IPS-20b (cell line): ENCODE data around the gene FLT4.

ENCODE experiments used
- H3K27ac ChIP-seq: one replicate; pipeline ENCODE4 v1.5.1; 2013; ENCODE audit warnings: low read length
- H3K27me3 ChIP-seq: 2 replicates; pipeline ENCODE4 v1.6.1; 2013; ENCODE audit warnings: mild to moderate bottlenecking, low read length, inconsistent platforms; ENCODE audit not compliant: insufficient read depth
- H3K36me3 ChIP-seq: 2 replicates; pipeline ENCODE4 v1.6.1; 2013; ENCODE audit warnings: low read depth, mild to moderate bottlenecking, inconsistent platforms, low read length, moderate library complexity; ENCODE audit not compliant: insufficient read depth
- H3K4me1 ChIP-seq: 2 replicates; pipeline ENCODE4 v1.6.1; 2013; ENCODE audit warnings: mild to moderate bottlenecking, control low read depth, inconsistent platforms, low read length, moderate library complexity; ENCODE audit not compliant: insufficient read depth
- H3K4me3 ChIP-seq: 2 replicates; pipeline ENCODE4 v1.5.1; 2013; ENCODE audit warnings: mild to moderate bottlenecking, low read length, inconsistent platforms
- H3K9ac ChIP-seq: 2 replicates; pipeline ENCODE4 v1.6.1; 2013; ENCODE audit warnings: low read depth, mild to moderate bottlenecking, inconsistent platforms, low read length, moderate library complexity
- H3K9me3 ChIP-seq: 2 replicates; pipeline ENCODE4 v1.6.1; 2013; ENCODE audit warnings: mild to moderate bottlenecking, low read depth, low read length, inconsistent platforms; ENCODE audit not compliant: insufficient read depth

The FLT4 gene

GRCh38 chr5:180591311-180591887, 58.0 kb downstream of the FLT4 start, which contains the start of gene SCGB3A1:
SCGB3A1 (minus strand) TSS chr5:180591499; CDS start chr5:180591462, 37 bp downstream.
- H3K27me3 ChIP-seq = peaks cover 75% of the 10 kb centered on the region

DNA sequence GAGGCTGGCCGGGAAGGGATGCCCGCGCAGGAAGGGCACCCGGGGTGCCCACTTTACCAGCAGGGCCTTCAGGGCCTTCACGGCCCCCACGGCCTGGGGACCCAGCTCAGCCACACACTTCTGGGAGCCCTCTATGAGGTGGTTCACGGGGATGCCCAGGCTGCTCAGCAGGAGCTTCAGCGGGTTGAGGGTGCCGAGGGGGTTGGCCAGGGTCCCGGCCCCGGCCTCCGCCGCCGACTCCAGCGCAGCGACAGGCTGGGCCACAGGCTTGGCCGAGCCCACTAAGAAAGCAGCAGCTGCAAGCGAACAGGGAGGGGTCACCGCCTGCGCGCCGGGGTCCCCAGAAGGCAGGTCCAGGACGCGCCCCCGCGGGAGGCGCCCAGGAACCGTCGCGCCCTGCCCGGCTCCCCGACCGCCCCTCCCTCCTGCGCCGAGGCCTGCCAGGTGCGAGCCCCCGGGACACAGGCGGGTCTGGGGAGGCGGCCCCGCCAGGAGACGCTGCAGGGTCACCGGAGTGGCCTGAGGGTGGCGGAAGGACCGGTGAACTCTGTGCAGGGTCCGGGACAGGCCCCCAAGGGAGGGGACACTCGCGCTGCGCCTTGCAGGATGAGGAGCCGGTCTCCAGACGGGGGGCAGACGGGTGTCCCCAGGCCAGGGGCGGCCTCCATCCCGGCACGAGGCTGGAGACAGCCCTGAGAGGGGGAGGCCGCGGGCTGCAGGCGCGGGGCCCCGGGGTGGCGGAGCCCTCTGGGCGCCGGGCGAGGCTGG, 58.7 kb downstream of the FLT4 start:
- Histone ChIP-seq H3K9me3 (no peaks in the 10 kb centered on the region), H3K9ac (no peak overlapping the region), H3K27ac (no peak overlapping the region), H3K27me3 (peaks cover 82% of the 10 kb centered on the region), H3K4me3 (peak overlapping the region; percentile 59), H3K4me1 (no peaks in the 10 kb centered on the region), H3K36me3 (no peaks in the 10 kb centered on the region)

More at GRCh38 chr5:180591311-180591887, 58.0 kb downstream of the FLT4 start, which contains the start of gene SCGB3A1:
- Histone ChIP-seq H3K9ac (no peak within 1 kb of the TSS), H3K9me3 (no peaks in the 10 kb centered on the region), H3K36me3 (no peaks in the 10 kb centered on the region), H3K4me3 (peak within 1 kb of the TSS; percentile 59), H3K27ac (no peak within 1 kb of the TSS), H3K4me1 (no peaks in the 10 kb centered on the region)

GRCh38 chr5:180589771-180590542, 59.4 kb downstream of the FLT4 start:
- Histone ChIP-seq H3K9ac (no peak overlapping the region), H3K27me3 (peaks cover 85% of the 10 kb centered on the region), H3K27ac (no peak overlapping the region), H3K9me3 (no peaks in the 10 kb centered on the region), H3K36me3 (no peaks in the 10 kb centered on the region), H3K4me1 (no peaks in the 10 kb centered on the region), H3K4me3 (peak overlapping the region; percentile 59)

DNA sequence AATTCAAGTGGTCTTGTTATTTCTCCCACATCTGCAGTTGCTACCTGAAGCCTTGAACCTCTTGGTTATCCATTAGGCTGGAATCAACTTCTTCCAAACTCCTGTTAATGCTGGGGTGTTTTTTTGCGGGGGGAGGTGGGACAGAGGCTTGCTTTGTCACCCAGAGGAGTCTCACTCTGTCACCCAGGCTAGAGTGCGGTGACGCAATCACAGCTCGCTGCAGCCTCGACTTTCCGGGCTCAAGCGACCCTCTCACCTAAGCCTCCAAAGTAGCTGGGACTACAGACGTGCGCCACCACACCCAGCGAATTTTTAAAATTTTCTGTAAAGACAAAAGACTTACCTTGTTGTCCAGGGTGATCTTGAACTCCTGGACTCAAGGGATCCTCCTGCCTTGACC, 62.5 kb downstream of the FLT4 start:
- Histone ChIP-seq H3K9me3 (no peaks in the 10 kb centered on the region), H3K4me1 (no peaks in the 10 kb centered on the region), H3K4me3 (no peak overlapping the region), H3K9ac (no peak overlapping the region), H3K27ac (no peak overlapping the region), H3K27me3 (peaks cover 62% of the 10 kb centered on the region), H3K36me3 (no peaks in the 10 kb centered on the region)

DNA sequence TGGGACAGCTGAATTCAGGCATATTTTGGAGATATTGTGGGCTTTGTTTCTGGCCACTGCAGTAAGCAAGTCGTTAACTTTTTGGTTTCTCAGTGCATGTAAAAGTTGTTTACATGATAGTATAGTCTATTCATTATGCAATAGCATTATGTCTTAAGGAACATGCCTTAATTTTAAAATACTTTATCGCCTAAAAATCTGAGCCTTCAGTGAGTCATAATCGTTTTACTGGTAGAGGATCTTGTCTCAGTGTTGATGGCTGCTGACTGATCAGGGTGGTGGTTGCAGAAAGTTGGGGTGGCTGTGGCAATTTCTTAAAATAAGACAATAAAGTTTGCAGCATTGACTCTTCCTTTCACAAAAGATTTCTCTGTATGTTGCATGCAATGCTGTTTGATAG, 63.2 kb downstream of the FLT4 start:
- Histone ChIP-seq H3K9me3 (no peaks in the 10 kb centered on the region), H3K9ac (no peak overlapping the region), H3K27ac (no peak overlapping the region), H3K27me3 (peaks cover 55% of the 10 kb centered on the region), H3K36me3 (no peaks in the 10 kb centered on the region), H3K4me3 (no peak overlapping the region), H3K4me1 (no peaks in the 10 kb centered on the region)

DNA sequence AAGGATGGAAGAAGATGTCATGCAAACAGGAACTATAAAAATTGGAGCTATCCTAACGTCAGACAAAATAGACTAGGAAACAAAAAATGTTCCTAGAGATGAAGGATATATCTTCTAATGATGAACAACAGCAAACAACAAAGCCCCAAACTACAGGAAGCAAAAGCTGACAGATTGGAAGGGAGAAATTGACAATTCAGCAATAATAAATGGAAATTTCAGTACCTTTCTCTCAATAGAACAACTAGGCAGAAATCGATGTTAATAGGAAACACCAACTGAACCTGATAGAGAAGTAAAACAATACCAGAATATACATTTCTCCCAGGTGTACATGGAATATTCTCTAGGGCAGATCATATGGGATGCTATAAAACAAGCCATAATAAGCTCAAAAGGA, 65.7 kb downstream of the FLT4 start:
- H3K9me3 ChIP-seq = no peaks in the 10 kb centered on the region
- no peak overlapping the region for H3K27ac ChIP-seq
- no peaks in the 10 kb centered on the region for H3K36me3 ChIP-seq
- H3K4me3 ChIP-seq = no peak overlapping the region
- H3K9ac ChIP-seq = no peak overlapping the region
- H3K27me3 ChIP-seq = peaks cover 30% of the 10 kb centered on the region
- H3K4me1 ChIP-seq = no peaks in the 10 kb centered on the region

GRCh38 chr5:180580681-180581080, 68.7 kb downstream of the FLT4 start:
- Histone ChIP-seq H3K36me3 (peaks cover 29% of the 10 kb centered on the region), H3K27me3 (0 out of 2 replicates have a peak, but pooled peaks cover 2% of the 10 kb centered on the region), H3K4me1 (no peaks in the 10 kb centered on the region)

GRCh38 chr5:180575571-180575970, 73.8 kb downstream of the FLT4 start:
- Histone ChIP-seq H3K36me3 (peaks cover 80% of the 10 kb centered on the region), H3K9ac (no peak overlapping the region), H3K4me1 (no peaks in the 10 kb centered on the region), H3K9me3 (no peaks in the 10 kb centered on the region), H3K27me3 (no peaks in the 10 kb centered on the region), H3K4me3 (no peak overlapping the region), H3K27ac (no peak overlapping the region)

More at GRCh38 chr5:180580681-180581080, 68.7 kb downstream of the FLT4 start:
- no peak overlapping the region for H3K9ac ChIP-seq
- no peak overlapping the region for H3K4me3 ChIP-seq
- H3K9me3 ChIP-seq = no peaks in the 10 kb centered on the region
- H3K27ac ChIP-seq = no peak overlapping the region

DNA sequence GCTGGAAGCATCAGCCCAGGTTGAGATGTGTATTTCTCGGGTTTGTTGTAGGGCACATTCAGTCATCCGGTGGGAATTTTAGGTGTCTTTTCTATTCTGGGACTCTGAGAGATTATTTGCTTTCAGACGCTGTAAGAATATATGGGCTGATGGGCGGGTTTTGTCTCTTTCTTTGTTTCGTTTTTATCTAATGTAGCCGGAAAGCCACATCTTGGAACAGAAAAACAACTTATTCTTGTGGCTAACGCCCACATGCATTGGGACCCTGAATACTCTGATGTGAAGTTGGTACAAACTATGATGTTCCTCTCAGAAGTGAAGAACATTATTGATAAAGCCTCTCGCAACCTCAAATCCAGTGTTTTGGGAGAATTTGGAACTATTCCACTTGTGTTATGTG, 80.5 kb downstream of the FLT4 start:
- H3K4me3 ChIP-seq = no peak overlapping the region
- H3K36me3 ChIP-seq = peaks cover 96% of the 10 kb centered on the region
- H3K27ac ChIP-seq = no peak overlapping the region
- no peak overlapping the region for H3K9ac ChIP-seq
- H3K4me1 ChIP-seq = no peaks in the 10 kb centered on the region
- no peaks in the 10 kb centered on the region for H3K27me3 ChIP-seq
- H3K9me3 ChIP-seq = no peaks in the 10 kb centered on the region

DNA sequence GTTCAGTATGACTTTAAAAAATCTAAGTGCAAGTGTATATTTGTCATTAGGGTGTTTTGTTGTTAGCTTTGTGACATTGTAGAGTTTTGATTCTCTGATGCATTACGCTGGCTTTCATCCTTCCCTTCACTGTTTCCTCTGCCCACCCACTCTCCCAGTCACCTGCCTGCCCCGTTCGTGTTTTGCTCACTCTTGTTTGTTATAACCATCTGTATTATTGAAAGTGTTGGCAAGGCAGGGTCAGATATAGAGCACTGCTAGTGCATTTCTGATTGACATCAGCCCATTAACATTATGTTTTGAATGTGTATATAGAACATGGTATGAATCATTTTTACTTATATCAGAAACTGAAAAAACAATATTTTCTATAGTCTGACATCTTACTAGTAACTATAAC, 85.4 kb downstream of the FLT4 start:
- no peak overlapping the region for H3K4me3 ChIP-seq
- no peaks in the 10 kb centered on the region for H3K4me1 ChIP-seq
- no peaks in the 10 kb centered on the region for H3K9me3 ChIP-seq
- no peak overlapping the region for H3K27ac ChIP-seq
- H3K9ac ChIP-seq = no peak overlapping the region
- H3K27me3 ChIP-seq = no peaks in the 10 kb centered on the region
- H3K36me3 ChIP-seq = peaks cover 71% of the 10 kb centered on the region

GRCh38 chr5:180558232-180558631, 91.2 kb downstream of the FLT4 start:
- H3K4me1 ChIP-seq = no peaks in the 10 kb centered on the region
- peaks cover 61% of the 10 kb centered on the region for H3K36me3 ChIP-seq
- no peaks in the 10 kb centered on the region for H3K27me3 ChIP-seq
- no peak overlapping the region for H3K9ac ChIP-seq
- H3K9me3 ChIP-seq = no peaks in the 10 kb centered on the region
- no peak overlapping the region for H3K27ac ChIP-seq
- no peak overlapping the region for H3K4me3 ChIP-seq
